ENCODE measurements around the gene CCDC148.

CCDC148 gene

GRCh38 chr2:158297120-158297519 lies 159.4 kb downstream of the CCDC148 start:
- Mint-ChIP-seq H3K9me3 (peaks cover 4% of the 10 kb centered on the region), H3K4me3 (no peak overlapping the region), H3K36me3 (no peaks in the 10 kb centered on the region), H3K4me1 (no peaks in the 10 kb centered on the region), H3K27me3 (no peaks in the 10 kb centered on the region), H3K27ac (no peak overlapping the region)
- no peak for ATAC-seq (ENCODE audit: low read depth)
- no peak for DNase-seq (ENCODE audit: low spot score in 2 of 2)

GRCh38 chr2:158293722-158294121 lies 162.8 kb downstream of the CCDC148 start:
- no peak for ATAC-seq (ENCODE audit: low read depth)

GRCh38 chr2:158291544-158292180 lies 164.9 kb downstream of the CCDC148 start:
- Mint-ChIP-seq H3K36me3 (no peaks in the 10 kb centered on the region), H3K4me1 (no peaks in the 10 kb centered on the region), H3K27ac (no peak overlapping the region), H3K4me3 (no peak overlapping the region), H3K9me3 (peaks cover 2% of the 10 kb centered on the region), H3K27me3 (peaks cover 5% of the 10 kb centered on the region)
- no peak for DNase-seq (ENCODE audit: low spot score in 2 of 2)
- no peak for ATAC-seq (ENCODE audit: low read depth)

More at GRCh38 chr2:158293722-158294121, 162.8 kb downstream of the CCDC148 start:
- no peaks in the 10 kb centered on the region for H3K36me3 Mint-ChIP-seq
- H3K4me1 Mint-ChIP-seq: no peaks in the 10 kb centered on the region
- H3K27ac Mint-ChIP-seq: no peak overlapping the region
- DNase-seq (ENCODE audit: low spot score in 2 of 2): no peak
- no peak overlapping the region for H3K4me3 Mint-ChIP-seq
- H3K27me3 Mint-ChIP-seq: peaks cover 4% of the 10 kb centered on the region
- peaks cover 4% of the 10 kb centered on the region for H3K9me3 Mint-ChIP-seq

GRCh38 chr2:158290225-158290624 lies 166.3 kb downstream of the CCDC148 start:
- no peak overlapping the region for H3K4me3 Mint-ChIP-seq
- H3K4me1 Mint-ChIP-seq: no peaks in the 10 kb centered on the region
- peaks cover 5% of the 10 kb centered on the region for H3K9me3 Mint-ChIP-seq
- DNase-seq (ENCODE audit: low spot score in 2 of 2) (no peak), ATAC-seq (ENCODE audit: low read depth) (no peak)
- peaks cover 5% of the 10 kb centered on the region for H3K27me3 Mint-ChIP-seq
- H3K27ac Mint-ChIP-seq: no peak overlapping the region
- no peaks in the 10 kb centered on the region for H3K36me3 Mint-ChIP-seq

- Mint-ChIP-seq H3K36me3 (no peaks in the 10 kb centered on the region), H3K9me3 (no peaks in the 10 kb centered on the region), H3K27me3 (no peaks in the 10 kb centered on the region), H3K4me1 (no peaks in the 10 kb centered on the region), H3K27ac (no peak overlapping the region), H3K4me3 (no peak overlapping the region)
- DNase-seq (ENCODE audit: low spot score in 2 of 2) (no peak), ATAC-seq (ENCODE audit: low read depth) (no peak)
Observed at GRCh38 chr2:158276619-158277471, 179.7 kb downstream of the CCDC148 start.

- no peak overlapping the region for H3K27ac Mint-ChIP-seq
- no peaks in the 10 kb centered on the region for H3K27me3 Mint-ChIP-seq
- no peaks in the 10 kb centered on the region for H3K4me1 Mint-ChIP-seq
- ATAC-seq (ENCODE audit: low read depth) (no peak), DNase-seq (ENCODE audit: low spot score in 2 of 2) (no peak)
- H3K4me3 Mint-ChIP-seq: no peak overlapping the region
- H3K36me3 Mint-ChIP-seq: no peaks in the 10 kb centered on the region
- H3K9me3 Mint-ChIP-seq: peaks cover 1% of the 10 kb centered on the region
Observed at GRCh38 chr2:158273791-158274190, 182.8 kb downstream of the CCDC148 start.

- no peaks in the 10 kb centered on the region for H3K36me3 Mint-ChIP-seq
- H3K9me3 Mint-ChIP-seq: peaks cover 1% of the 10 kb centered on the region
- no peak overlapping the region for H3K27ac Mint-ChIP-seq
- no peaks in the 10 kb centered on the region for H3K27me3 Mint-ChIP-seq
- H3K4me3 Mint-ChIP-seq: no peak overlapping the region
- H3K4me1 Mint-ChIP-seq: no peaks in the 10 kb centered on the region
- no peak for DNase-seq (ENCODE audit: low spot score in 2 of 2)
- no peak for ATAC-seq (ENCODE audit: low read depth)
Observed at GRCh38 chr2:158270536-158270935, 186.0 kb downstream of the CCDC148 start.

GRCh38 chr2:158269143-158269542 lies 187.4 kb downstream of the CCDC148 start:
- H3K9me3 Mint-ChIP-seq: peaks cover 1% of the 10 kb centered on the region
- no peaks in the 10 kb centered on the region for H3K36me3 Mint-ChIP-seq
- no peak overlapping the region for H3K27ac Mint-ChIP-seq
- ATAC-seq (ENCODE audit: low read depth): no peak
- no peak overlapping the region for H3K4me3 Mint-ChIP-seq
- DNase-seq (ENCODE audit: low spot score in 2 of 2): no peak
- H3K27me3 Mint-ChIP-seq: no peaks in the 10 kb centered on the region
- no peaks in the 10 kb centered on the region for H3K4me1 Mint-ChIP-seq

- no peak overlapping the region for H3K27ac Mint-ChIP-seq
- no peaks in the 10 kb centered on the region for H3K4me1 Mint-ChIP-seq
- H3K9me3 Mint-ChIP-seq: peaks cover 5% of the 10 kb centered on the region
- peaks cover 2% of the 10 kb centered on the region for H3K27me3 Mint-ChIP-seq
- DNase-seq (ENCODE audit: low spot score in 2 of 2): no peak
- no peaks in the 10 kb centered on the region for H3K36me3 Mint-ChIP-seq
- no peak overlapping the region for H3K4me3 Mint-ChIP-seq
- no peak for ATAC-seq (ENCODE audit: low read depth)
Observed at GRCh38 chr2:158266111-158266510, 190.4 kb downstream of the CCDC148 start.

GRCh38 chr2:158255257-158255656 lies 201.3 kb downstream of the CCDC148 start:
- peaks cover 8% of the 10 kb centered on the region for H3K27me3 Mint-ChIP-seq

GRCh38 chr2:158253170-158253569 lies 203.4 kb downstream of the CCDC148 start:
- no peak for ATAC-seq (ENCODE audit: low read depth)
- peaks cover 6% of the 10 kb centered on the region for H3K27me3 Mint-ChIP-seq
- no peak overlapping the region for H3K4me3 Mint-ChIP-seq
- H3K36me3 Mint-ChIP-seq: no peaks in the 10 kb centered on the region
- DNase-seq (ENCODE audit: low spot score in 2 of 2): no peak
- H3K27ac Mint-ChIP-seq: no peak overlapping the region
- no peaks in the 10 kb centered on the region for H3K9me3 Mint-ChIP-seq
- H3K4me1 Mint-ChIP-seq: no peaks in the 10 kb centered on the region

More at GRCh38 chr2:158255257-158255656, 201.3 kb downstream of the CCDC148 start:
- ATAC-seq (ENCODE audit: low read depth) (no peak), DNase-seq (ENCODE audit: low spot score in 2 of 2) (no peak)
- Mint-ChIP-seq H3K4me3 (no peak overlapping the region), H3K9me3 (peaks cover 2% of the 10 kb centered on the region), H3K36me3 (no peaks in the 10 kb centered on the region), H3K27ac (no peak overlapping the region), H3K4me1 (peaks cover 2% of the 10 kb centered on the region)

- Mint-ChIP-seq H3K4me3 (no peak overlapping the region), H3K36me3 (no peaks in the 10 kb centered on the region), H3K27ac (no peak overlapping the region), H3K27me3 (peaks cover 4% of the 10 kb centered on the region), H3K9me3 (no peaks in the 10 kb centered on the region), H3K4me1 (no peaks in the 10 kb centered on the region)
- DNase-seq (ENCODE audit: low spot score in 2 of 2) (no peak), ATAC-seq (ENCODE audit: low read depth) (no peak)
Observed at GRCh38 chr2:158251356-158251755, 205.2 kb downstream of the CCDC148 start.

GRCh38 chr2:158243392-158243791 lies 213.2 kb downstream of the CCDC148 start:
- Mint-ChIP-seq H3K9me3 (no peaks in the 10 kb centered on the region), H3K27me3 (no peaks in the 10 kb centered on the region), H3K36me3 (no peaks in the 10 kb centered on the region), H3K4me3 (no peak overlapping the region), H3K4me1 (no peaks in the 10 kb centered on the region), H3K27ac (no peak overlapping the region)
- ATAC-seq (ENCODE audit: low read depth) (no peak), DNase-seq (ENCODE audit: low spot score in 2 of 2) (no peak)

GRCh38 chr2:158242280-158242679 lies 214.3 kb downstream of the CCDC148 start:
- Mint-ChIP-seq H3K27ac (no peak overlapping the region), H3K27me3 (no peaks in the 10 kb centered on the region), H3K4me1 (no peaks in the 10 kb centered on the region), H3K36me3 (no peaks in the 10 kb centered on the region), H3K4me3 (no peak overlapping the region), H3K9me3 (no peaks in the 10 kb centered on the region)
- DNase-seq (ENCODE audit: low spot score in 2 of 2) (no peak), ATAC-seq (ENCODE audit: low read depth) (no peak)
